HL-60 (cell line): ENCODE results near the gene STRIT1.

Source experiments
- DNase-seq, 2 experiments: peaks; one replicate each; pipeline ENCODE4 v3.0.0-alpha.2; 2010 to 2020; ENCODE audit warnings: low read depth in 1 of 2, low spot score in 1 of 2
- H3K27ac ChIP-seq: fragments of 250-450 bp; sonication (Bioruptor Pico); replicated peaks from 2 replicates; pipeline ENCODE4 v1.5.1; 2020; ENCODE audit warnings: mild to moderate bottlenecking, moderate library complexity
- H3K27me3 ChIP-seq: fragments of 250-450 bp; sonication (Bioruptor Pico); 2 replicates; pipeline ENCODE4 v1.5.1; 2021; ENCODE audit warnings: mild to moderate bottlenecking, moderate library complexity; ENCODE audit not compliant: insufficient read depth, poor library complexity, severe bottlenecking
- H3K4me3 ChIP-seq: replicated peaks from 2 replicates; pipeline ENCODE4 v1.5.1; 2011; ENCODE audit warnings: mild to moderate bottlenecking, control low read depth, low read length; ENCODE audit not compliant: insufficient read depth
- GABPA ChIP-seq: IDR thresholded peaks from 2 replicates; pipeline ENCODE4 v1.6.1; 2012; ENCODE audit warnings: low read depth
- POLR2AphosphoS5 ChIP-seq: IDR thresholded peaks from 2 replicates; pipeline ENCODE4 v1.6.1; 2012; ENCODE audit warnings: low read depth
- SPI1 ChIP-seq: IDR thresholded peaks from 2 replicates; pipeline ENCODE4 v1.6.1; 2012; ENCODE audit warnings: low read depth, mild to moderate bottlenecking, borderline replicate concordance
- TF ChIP-seq, protein P1 (sequence below): IDR thresholded peaks from one replicate; pipeline ENCODE4 v1.5.1; 2011; ENCODE audit warnings: low read length, control low read depth, inconsistent platforms; ENCODE audit not compliant: insufficient read depth
- TF ChIP-seq, protein P2 (sequence below): IDR thresholded peaks from 2 replicates; pipeline ENCODE4 v1.6.1; 2012; ENCODE audit warnings: low read depth; ENCODE audit not compliant: insufficient replicate concordance

Gene STRIT1

GRCh38 chr3:155318740-155319139 lies 25.3 kb upstream of the STRIT1 start:
- TF ChIP-seq POLR2AphosphoS5 (no peak), GABPA (no peak), SPI1 (no peak)
- TF ChIP-seq, protein P1, sequence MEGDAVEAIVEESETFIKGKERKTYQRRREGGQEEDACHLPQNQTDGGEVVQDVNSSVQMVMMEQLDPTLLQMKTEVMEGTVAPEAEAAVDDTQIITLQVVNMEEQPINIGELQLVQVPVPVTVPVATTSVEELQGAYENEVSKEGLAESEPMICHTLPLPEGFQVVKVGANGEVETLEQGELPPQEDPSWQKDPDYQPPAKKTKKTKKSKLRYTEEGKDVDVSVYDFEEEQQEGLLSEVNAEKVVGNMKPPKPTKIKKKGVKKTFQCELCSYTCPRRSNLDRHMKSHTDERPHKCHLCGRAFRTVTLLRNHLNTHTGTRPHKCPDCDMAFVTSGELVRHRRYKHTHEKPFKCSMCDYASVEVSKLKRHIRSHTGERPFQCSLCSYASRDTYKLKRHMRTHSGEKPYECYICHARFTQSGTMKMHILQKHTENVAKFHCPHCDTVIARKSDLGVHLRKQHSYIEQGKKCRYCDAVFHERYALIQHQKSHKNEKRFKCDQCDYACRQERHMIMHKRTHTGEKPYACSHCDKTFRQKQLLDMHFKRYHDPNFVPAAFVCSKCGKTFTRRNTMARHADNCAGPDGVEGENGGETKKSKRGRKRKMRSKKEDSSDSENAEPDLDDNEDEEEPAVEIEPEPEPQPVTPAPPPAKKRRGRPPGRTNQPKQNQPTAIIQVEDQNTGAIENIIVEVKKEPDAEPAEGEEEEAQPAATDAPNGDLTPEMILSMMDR: no peak
- TF ChIP-seq, protein P2, sequence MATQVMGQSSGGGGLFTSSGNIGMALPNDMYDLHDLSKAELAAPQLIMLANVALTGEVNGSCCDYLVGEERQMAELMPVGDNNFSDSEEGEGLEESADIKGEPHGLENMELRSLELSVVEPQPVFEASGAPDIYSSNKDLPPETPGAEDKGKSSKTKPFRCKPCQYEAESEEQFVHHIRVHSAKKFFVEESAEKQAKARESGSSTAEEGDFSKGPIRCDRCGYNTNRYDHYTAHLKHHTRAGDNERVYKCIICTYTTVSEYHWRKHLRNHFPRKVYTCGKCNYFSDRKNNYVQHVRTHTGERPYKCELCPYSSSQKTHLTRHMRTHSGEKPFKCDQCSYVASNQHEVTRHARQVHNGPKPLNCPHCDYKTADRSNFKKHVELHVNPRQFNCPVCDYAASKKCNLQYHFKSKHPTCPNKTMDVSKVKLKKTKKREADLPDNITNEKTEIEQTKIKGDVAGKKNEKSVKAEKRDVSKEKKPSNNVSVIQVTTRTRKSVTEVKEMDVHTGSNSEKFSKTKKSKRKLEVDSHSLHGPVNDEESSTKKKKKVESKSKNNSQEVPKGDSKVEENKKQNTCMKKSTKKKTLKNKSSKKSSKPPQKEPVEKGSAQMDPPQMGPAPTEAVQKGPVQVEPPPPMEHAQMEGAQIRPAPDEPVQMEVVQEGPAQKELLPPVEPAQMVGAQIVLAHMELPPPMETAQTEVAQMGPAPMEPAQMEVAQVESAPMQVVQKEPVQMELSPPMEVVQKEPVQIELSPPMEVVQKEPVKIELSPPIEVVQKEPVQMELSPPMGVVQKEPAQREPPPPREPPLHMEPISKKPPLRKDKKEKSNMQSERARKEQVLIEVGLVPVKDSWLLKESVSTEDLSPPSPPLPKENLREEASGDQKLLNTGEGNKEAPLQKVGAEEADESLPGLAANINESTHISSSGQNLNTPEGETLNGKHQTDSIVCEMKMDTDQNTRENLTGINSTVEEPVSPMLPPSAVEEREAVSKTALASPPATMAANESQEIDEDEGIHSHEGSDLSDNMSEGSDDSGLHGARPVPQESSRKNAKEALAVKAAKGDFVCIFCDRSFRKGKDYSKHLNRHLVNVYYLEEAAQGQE: no peak
- no peak for DNase-seq
- Histone ChIP-seq H3K27me3 (no peaks in the 10 kb centered on the region), H3K27ac (no peak overlapping the region), H3K4me3 (no peak overlapping the region)

- Histone ChIP-seq H3K27ac (no peak overlapping the region), H3K4me3 (no peak overlapping the region), H3K27me3 (no peaks in the 10 kb centered on the region)
- TF ChIP-seq, protein P2: no peak
- TF ChIP-seq, protein P1: no peak
- TF ChIP-seq SPI1 (no peak), POLR2AphosphoS5 (no peak), GABPA (no peak)
- DNase-seq: no peak
Measured at GRCh38 chr3:155317211-155317610, 23.7 kb upstream of the STRIT1 start.

DNA sequence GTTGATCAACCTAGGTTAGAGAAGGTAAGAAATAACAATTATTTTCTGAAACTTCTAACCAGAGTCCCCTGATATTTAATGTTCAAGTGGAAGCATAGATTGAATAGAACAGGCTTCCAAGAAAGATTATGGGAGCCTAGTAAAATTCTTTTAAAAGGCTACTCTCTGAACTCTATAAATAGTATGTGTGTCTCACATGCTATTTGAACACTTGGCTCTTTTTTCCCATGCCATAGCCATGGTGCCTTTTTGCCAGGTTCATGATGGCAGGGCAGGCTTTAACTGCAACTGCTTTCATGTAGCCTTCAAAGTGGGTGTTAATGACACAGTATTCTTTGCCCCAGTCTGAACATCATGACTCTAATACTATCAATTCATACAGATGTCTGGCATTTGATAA lies 22.9 kb upstream of the STRIT1 start:
- no peak overlapping the region for H3K4me3 ChIP-seq
- TF ChIP-seq, protein P1: no peak
- TF ChIP-seq, protein P2: no peak
- TF ChIP-seq SPI1 (no peak), GABPA (no peak), POLR2AphosphoS5 (no peak)
- H3K27me3 ChIP-seq: no peaks in the 10 kb centered on the region
- no peak overlapping the region for H3K27ac ChIP-seq
- DNase-seq: no peak
